B cell (primary cell): Measurements from ENCODE around the gene PTPRM.

Experiments
- EZH2 ChIP-seq: IDR thresholded peaks from 2 replicates; pipeline ENCODE4 v1.6.1; 2012; ENCODE audit warnings: borderline replicate concordance, low read depth, mild to moderate bottlenecking, moderate library complexity, low read length; ENCODE audit not compliant: insufficient read depth, poor library complexity, severe bottlenecking
- TF ChIP-seq, protein P1 (sequence below): fragments of 200-600 bp; IDR thresholded peaks from one replicate; pipeline ENCODE4 v1.8.0; 2022; ENCODE audit warnings: antibody characterized with exemption, mild to moderate bottlenecking

- no peak for TF ChIP-seq EZH2
- TF ChIP-seq, protein P1, sequence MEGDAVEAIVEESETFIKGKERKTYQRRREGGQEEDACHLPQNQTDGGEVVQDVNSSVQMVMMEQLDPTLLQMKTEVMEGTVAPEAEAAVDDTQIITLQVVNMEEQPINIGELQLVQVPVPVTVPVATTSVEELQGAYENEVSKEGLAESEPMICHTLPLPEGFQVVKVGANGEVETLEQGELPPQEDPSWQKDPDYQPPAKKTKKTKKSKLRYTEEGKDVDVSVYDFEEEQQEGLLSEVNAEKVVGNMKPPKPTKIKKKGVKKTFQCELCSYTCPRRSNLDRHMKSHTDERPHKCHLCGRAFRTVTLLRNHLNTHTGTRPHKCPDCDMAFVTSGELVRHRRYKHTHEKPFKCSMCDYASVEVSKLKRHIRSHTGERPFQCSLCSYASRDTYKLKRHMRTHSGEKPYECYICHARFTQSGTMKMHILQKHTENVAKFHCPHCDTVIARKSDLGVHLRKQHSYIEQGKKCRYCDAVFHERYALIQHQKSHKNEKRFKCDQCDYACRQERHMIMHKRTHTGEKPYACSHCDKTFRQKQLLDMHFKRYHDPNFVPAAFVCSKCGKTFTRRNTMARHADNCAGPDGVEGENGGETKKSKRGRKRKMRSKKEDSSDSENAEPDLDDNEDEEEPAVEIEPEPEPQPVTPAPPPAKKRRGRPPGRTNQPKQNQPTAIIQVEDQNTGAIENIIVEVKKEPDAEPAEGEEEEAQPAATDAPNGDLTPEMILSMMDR = no peak
These were observed 710.2 kb downstream of the PTPRM start for GRCh38 chr18:8277270-8277669.
